ENCODE measurements around the gene H6PD. TPM values are rescaled to one million over a fixed set of nuclear protein-coding genes. Genes with fewer than 3 reads are reported as not detected.

The H6PD gene
- total and polyA plus RNA-seq, 2 donors (not counting 3 experiments of a cell fraction or from before 2014, with no cell fraction given): 24.5 to 29.0 TPM

- no peaks in the 10 kb centered on the region for H3K79me2 ChIP-seq (ENCODE audit: control insufficient read depth, insufficient read depth, low read length)
- intact Hi-C loops (cut with micrococcal nuclease): no loop called here
- no peak overlapping the region for H3K27ac ChIP-seq (ENCODE audit: insufficient read depth, low read depth, low read length)
- no peaks in the 10 kb centered on the region for H3K36me3 ChIP-seq (ENCODE audit: control insufficient read depth in 2 of 2, extremely low read depth in 1 of 2, insufficient read depth in 2 of 2, low read length in 2 of 2)
- no peaks in the 10 kb centered on the region for H3K9me1 ChIP-seq (replicated peaks; ENCODE audit: control insufficient read depth, extremely low read depth, insufficient read depth, low read length)
- H3K9ac ChIP-seq (replicated peaks; ENCODE audit: extremely low read depth, insufficient read depth, low read length): no peak overlapping the region
- POLR2A ChIA-PET: no interaction called here
- no peak for DNase-seq (ENCODE audit: low read depth, low spot score)
- no peaks in the 10 kb centered on the region for H4K20me1 ChIP-seq (replicated peaks; ENCODE audit: control insufficient read depth, extremely low read depth, insufficient read depth, low read length)
- FAIRE-seq: no peak
- dilution Hi-C loops (cut with MboI; ENCODE audit: extremely low pct_ligation_motif_present, low sequenced_read_pairs): no loop called here
- H3K9me3 ChIP-seq (replicated peaks; ENCODE audit: control insufficient read depth, insufficient read depth, low read length): no peaks in the 10 kb centered on the region
- H3K4me3 ChIP-seq (replicated peaks in 1 of 3; ENCODE audit: insufficient read depth in 1 of 3, low read depth in 1 of 3, low read length in 3 of 3): no peak overlapping the region
- H3K4me2 ChIP-seq (ENCODE audit: insufficient read depth, low read length): peak overlapping the region; percentile 3
- peaks cover 11% of the 10 kb centered on the region for H3K4me1 ChIP-seq (ENCODE audit: control insufficient read depth, extremely low read depth, insufficient read depth, low read length)
- no peaks in the 10 kb centered on the region for H3K27me3 ChIP-seq (ENCODE audit: control insufficient read depth in 2 of 2, insufficient read depth in 2 of 2, low read length in 2 of 2)
- no peak overlapping the region for H2AFZ ChIP-seq (ENCODE audit: low read depth, low read length)
- TF ChIP-seq MYC (IDR thresholded peaks at IDR 0.05; ENCODE audit: low read depth, low read length) (no peak), POLR2A (IDR thresholded peaks at IDR 0.05; ENCODE audit: low read depth, low read length) (no peak), JUN (IDR thresholded peaks at IDR 0.05; ENCODE audit: borderline replicate concordance, insufficient read depth, insufficient read length, low read depth) (no peak), GATA2 (IDR thresholded peaks at IDR 0.05; ENCODE audit: insufficient read depth, insufficient read length, low read depth, low read length) (no peak), POLR2AphosphoS5 (IDR thresholded peaks at IDR 0.05; ENCODE audit: insufficient read depth, low read depth, low read length) (no peak), EZH2 (IDR thresholded peaks at IDR 0.05; ENCODE audit: borderline replicate concordance, low read depth, low read length, severe bottlenecking) (no peak), MAX (IDR thresholded peaks at IDR 0.05; ENCODE audit: insufficient read depth, insufficient read length) (no peak), FOS (IDR thresholded peaks at IDR 0.05; ENCODE audit: borderline replicate concordance, insufficient read depth, low read length) (no peak), CTCF (IDR thresholded peaks at IDR 0.05; ENCODE audit: extremely low read depth in 1 of 2, insufficient read depth in 1 of 2, low read depth in 1 of 2, low read length in 2 of 2) (no peak)
- CTCF ChIA-PET: interaction anchor here (1.1 to 2.4 kb wide), 4 partner anchors 8 to 216 kb away, joined by 4 to 14 read pairs (median 12); no protein-coding TSS in a partner anchor
- BruUV-seq (replicated peaks): no TSS peak
These were observed 40.6 kb downstream of the H6PD start for GRCh38 chr1:9275161-9275560.
